K562 (cell line): ENCODE data around the gene PRRC2A. TPM values are rescaled to one million over a fixed set of nuclear protein-coding genes. Genes with fewer than 3 reads are reported as not detected.
A peak's percentile ranks its signal among the peaks of the same experiment; 100 is the strongest.

Experiments
- DMBX1 ChIP-seq: fragments of 250-450 bp; sonication (Bioruptor Pico); IDR thresholded peaks from 2 replicates; pipeline ENCODE4 v1.8.0; 2022; ENCODE audit warnings: inconsistent platforms, mild to moderate bottlenecking, moderate library complexity, borderline replicate concordance
- ELF2 ChIP-seq: fragments of 250-450 bp; sonication (Bioruptor Pico); IDR thresholded peaks from 2 replicates; pipeline ENCODE4 v1.5.0; 2021; ENCODE audit warnings: mild to moderate bottlenecking
- FOXA1 ChIP-seq: fragments of 450-650 bp; IDR thresholded peaks from 2 replicates; pipeline ENCODE4 v1.6.1; 2016; ENCODE audit warnings: mild to moderate bottlenecking, borderline replicate concordance
- HDGF ChIP-seq: fragments of 450-650 bp; IDR thresholded peaks from 2 replicates; pipeline ENCODE4 v1.6.1; 2016
- ILK ChIP-seq: fragments of 450-650 bp; IDR thresholded peaks from 2 replicates; pipeline ENCODE4 v1.6.1; 2016; ENCODE audit warnings: missing genetic modification characterization, low read depth, mild to moderate bottlenecking, missing compliant biosample characterization, moderate library complexity, borderline replicate concordance
- JUN ChIP-seq, 2 experiments: sonication (generic) in 1 of 2; formaldehyde crosslinking in 1 of 2; IDR thresholded peaks; 2 replicates each; pipeline versions ENCODE4 v1.6.1 to v1.8.0; 2012 to 2022; ENCODE audit warnings: borderline replicate concordance in 2 of 2, mild to moderate bottlenecking in 2 of 2, improper control_type of control experiment in 1 of 2, low read depth in 1 of 2, low read length in 1 of 2, missing genetic modification reagents in 1 of 2
- POLR2A ChIP-seq: fragments of 450-650 bp; conservative IDR thresholded peaks from 2 replicates; pipeline ENCODE4 v1.6.1; 2016
- RFX5 ChIP-seq: IDR thresholded peaks from 2 replicates; pipeline ENCODE4 v1.6.1; 2011; ENCODE audit warnings: low read depth, mild to moderate bottlenecking, improper control_type of control experiment, low read length
- SMARCA5 ChIP-seq: fragments of 450-650 bp; IDR thresholded peaks from 2 replicates; pipeline ENCODE4 v1.6.1; 2016
- TAF15 ChIP-seq: fragments of 200-400 bp; formaldehyde crosslinking; IDR thresholded peaks from 2 replicates; pipeline ENCODE4 v1.6.1; 2017; ENCODE audit warnings: mild to moderate bottlenecking, low read depth, low read length, moderate library complexity
- TFAM ChIP-seq: fragments of 250-450 bp; sonication (Bioruptor Pico); conservative IDR thresholded peaks from 2 replicates; pipeline ENCODE4 v1.5.0; 2021; ENCODE audit warnings: mild to moderate bottlenecking, moderate library complexity
- ZFP30 ChIP-seq: fragments of 250-450 bp; sonication (Bioruptor Pico); IDR thresholded peaks from 2 replicates; pipeline ENCODE4 v1.8.0; 2022; ENCODE audit warnings: moderate library complexity, mild to moderate bottlenecking, inconsistent platforms, borderline replicate concordance
- ZNF707 ChIP-seq: fragments of 250-450 bp; sonication (Bioruptor Pico); conservative IDR thresholded peaks from 2 replicates; pipeline ENCODE4 v1.8.0; 2022; ENCODE audit warnings: inconsistent platforms, mild to moderate bottlenecking, moderate library complexity
- ZSCAN29 ChIP-seq: fragments of 450-650 bp; IDR thresholded peaks from 2 replicates; pipeline ENCODE4 v1.6.1; 2017
- polyA plus RNA-seq, 8 experiments: library from polyadenylated mRNA; depleted of rRNA in 4 of 8; stranded (reverse) in 5 of 8; unstranded in 3 of 8; fragments of >200 nt; fragmentation: Nextera tagmentation in 2 of 8; fragmentation: Illumina TruSeq in 1 of 8; extraction: Ambion mirVana in 2 of 8; extraction: Trizol in 1 of 8; gene quantifications; 2 replicates each; pipeline versions ENCODE4 v1.2.1 to v1.2.3, GENCODE V29; 2011 to 2014; ENCODE audit warnings: inconsistent platforms in 1 of 8, missing spikeins in 1 of 8
- total RNA-seq, 7 experiments: library from RNA; depleted of rRNA in 6 of 7; stranded (reverse); fragments of >200 nt in 6 of 7; fragmentation: Illumina TruSeq in 2 of 7; extraction: Trizol in 2 of 7; gene quantifications; 2 replicates each; pipeline versions ENCODE4 v1.2.1 to v1.2.3, GENCODE V29; 2011 to 2021; ENCODE audit warnings: low replicate concordance in 1 of 7
- TF ChIP-seq, protein P1 (sequence below): fragments of 450-650 bp; IDR thresholded peaks from 2 replicates; pipeline ENCODE4 v1.6.1; 2016; ENCODE audit warnings: antibody characterized with exemption
- TF ChIP-seq, protein P2 (sequence below): fragments of 450-650 bp; IDR thresholded peaks from 2 replicates; pipeline ENCODE4 v1.6.1; 2016; ENCODE audit warnings: low read depth
- TF ChIP-seq, protein P3 (sequence below): sonication (generic); formaldehyde crosslinking; IDR thresholded peaks from 2 replicates; pipeline ENCODE4 v1.8.0; 2022; ENCODE audit warnings: mild to moderate bottlenecking, low read depth, missing genetic modification reagents
- TF ChIP-seq, protein P4 (sequence below): IDR thresholded peaks from 2 replicates; pipeline ENCODE4 v1.6.1; 2016; ENCODE audit warnings: missing genetic modification characterization, missing compliant biosample characterization

The PRRC2A gene
- total and polyA plus RNA-seq, 9 of the 15 experiments (the other 6 are each of a cell fraction or from before 2014, with no cell fraction given), result 1.0 to 332 (median 63.0) TPM

DNA sequence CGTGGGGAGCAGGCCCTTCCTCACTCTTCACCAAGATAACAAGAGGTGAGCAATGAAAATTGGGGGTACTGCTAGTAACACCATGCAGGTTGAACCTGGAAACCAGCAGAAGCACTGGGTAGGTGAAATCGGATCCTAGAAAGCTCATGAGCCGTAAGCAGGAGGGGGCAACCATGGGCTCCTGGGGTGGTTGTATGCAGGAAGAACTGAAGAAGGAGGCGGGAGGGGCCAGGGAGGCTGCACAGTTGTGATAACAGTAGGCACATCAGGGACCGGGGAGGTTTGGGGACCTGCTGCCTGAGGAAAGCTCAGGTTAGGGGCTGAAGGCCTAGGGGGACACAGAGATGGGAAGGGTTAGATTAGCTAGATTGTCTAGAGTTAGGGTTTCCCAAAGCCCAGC lies 66.0 kb downstream of the PRRC2A start (continued):
- TF ChIP-seq, protein P1, sequence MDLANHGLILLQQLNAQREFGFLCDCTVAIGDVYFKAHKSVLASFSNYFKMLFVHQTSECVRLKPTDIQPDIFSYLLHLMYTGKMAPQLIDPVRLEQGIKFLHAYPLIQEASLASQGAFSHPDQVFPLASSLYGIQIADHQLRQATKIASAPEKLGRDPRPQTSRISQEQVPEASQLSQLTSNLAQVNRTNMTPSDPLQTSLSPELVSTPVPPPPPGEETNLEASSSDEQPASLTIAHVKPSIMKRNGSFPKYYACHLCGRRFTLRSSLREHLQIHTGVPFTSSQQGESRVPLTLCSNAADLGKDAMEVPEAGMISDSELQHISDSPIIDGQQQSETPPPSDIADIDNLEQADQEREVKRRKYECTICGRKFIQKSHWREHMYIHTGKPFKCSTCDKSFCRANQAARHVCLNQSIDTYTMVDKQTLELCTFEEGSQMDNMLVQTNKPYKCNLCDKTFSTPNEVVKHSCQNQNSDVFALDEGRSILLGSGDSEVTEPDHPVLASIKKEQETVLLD, result peak; percentile 51; the same call in 1 of the 2 replicates
- TF ChIP-seq RFX5, result no peak
- TF ChIP-seq ZSCAN29, result peak; percentile 53; the same call in 1 of the 2 replicates
- no peak for TF ChIP-seq ILK (tag)
- TF ChIP-seq, protein P2, sequence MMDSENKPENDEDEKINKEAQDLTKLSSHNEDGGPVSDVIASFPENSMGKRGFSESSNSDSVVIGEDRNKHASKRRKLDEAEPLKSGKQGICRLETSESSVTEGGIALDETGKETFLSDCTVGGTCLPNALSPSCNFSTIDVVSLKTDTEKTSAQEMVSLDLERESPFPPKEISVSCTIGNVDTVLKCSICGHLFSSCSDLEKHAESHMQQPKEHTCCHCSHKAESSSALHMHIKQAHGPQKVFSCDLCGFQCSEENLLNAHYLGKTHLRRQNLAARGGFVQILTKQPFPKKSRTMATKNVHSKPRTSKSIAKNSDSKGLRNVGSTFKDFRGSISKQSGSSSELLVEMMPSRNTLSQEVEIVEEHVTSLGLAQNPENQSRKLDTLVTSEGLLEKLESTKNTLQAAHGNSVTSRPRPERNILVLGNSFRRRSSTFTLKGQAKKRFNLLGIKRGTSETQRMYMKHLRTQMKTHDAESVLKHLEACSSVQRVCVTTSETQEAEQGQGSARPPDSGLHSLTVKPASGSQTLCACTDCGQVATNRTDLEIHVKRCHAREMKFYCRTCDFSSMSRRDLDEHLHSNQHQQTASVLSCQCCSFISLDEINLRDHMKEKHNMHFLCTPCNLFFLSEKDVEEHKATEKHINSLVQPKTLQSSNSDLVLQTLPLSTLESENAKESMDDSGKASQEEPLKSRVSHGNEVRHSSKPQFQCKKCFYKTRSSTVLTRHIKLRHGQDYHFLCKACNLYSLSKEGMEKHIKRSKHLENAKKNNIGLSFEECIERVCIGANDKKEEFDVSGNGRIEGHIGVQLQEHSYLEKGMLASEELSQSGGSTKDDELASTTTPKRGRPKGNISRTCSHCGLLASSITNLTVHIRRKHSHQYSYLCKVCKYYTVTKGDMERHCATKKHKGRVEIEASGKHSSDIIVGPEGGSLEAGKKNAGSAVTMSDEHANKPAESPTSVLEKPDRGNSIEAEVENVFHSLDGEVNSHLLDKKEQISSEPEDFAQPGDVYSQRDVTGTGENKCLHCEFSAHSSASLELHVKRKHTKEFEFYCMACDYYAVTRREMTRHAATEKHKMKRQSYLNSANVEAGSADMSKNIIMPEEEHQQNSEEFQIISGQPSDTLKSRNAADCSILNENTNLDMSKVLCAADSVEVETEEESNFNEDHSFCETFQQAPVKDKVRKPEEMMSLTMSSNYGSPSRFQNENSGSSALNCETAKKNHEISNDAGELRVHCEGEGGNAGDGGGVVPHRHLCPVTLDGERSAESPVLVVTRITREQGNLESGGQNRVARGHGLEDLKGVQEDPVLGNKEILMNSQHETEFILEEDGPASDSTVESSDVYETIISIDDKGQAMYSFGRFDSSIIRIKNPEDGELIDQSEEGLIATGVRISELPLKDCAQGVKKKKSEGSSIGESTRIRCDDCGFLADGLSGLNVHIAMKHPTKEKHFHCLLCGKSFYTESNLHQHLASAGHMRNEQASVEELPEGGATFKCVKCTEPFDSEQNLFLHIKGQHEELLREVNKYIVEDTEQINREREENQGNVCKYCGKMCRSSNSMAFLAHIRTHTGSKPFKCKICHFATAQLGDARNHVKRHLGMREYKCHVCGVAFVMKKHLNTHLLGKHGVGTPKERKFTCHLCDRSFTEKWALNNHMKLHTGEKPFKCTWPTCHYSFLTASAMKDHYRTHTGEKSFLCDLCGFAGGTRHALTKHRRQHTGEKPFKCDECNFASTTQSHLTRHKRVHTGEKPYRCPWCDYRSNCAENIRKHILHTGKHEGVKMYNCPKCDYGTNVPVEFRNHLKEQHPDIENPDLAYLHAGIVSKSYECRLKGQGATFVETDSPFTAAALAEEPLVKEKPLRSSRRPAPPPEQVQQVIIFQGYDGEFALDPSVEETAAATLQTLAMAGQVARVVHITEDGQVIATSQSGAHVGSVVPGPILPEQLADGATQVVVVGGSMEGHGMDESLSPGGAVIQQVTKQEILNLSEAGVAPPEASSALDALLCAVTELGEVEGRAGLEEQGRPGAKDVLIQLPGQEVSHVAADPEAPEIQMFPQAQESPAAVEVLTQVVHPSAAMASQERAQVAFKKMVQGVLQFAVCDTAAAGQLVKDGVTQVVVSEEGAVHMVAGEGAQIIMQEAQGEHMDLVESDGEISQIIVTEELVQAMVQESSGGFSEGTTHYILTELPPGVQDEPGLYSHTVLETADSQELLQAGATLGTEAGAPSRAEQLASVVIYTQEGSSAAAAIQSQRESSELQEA, result no peak
- TF ChIP-seq JUN (IDR thresholded peaks at IDR 0.05; ENCODE audit: borderline replicate concordance, low read depth, low read length), result no peak
- TF ChIP-seq JUN (CRISPR knock-in tag; IDR thresholded peaks at IDR 0.05; ENCODE audit: borderline replicate concordance), result no peak
- TF ChIP-seq, protein P3, sequence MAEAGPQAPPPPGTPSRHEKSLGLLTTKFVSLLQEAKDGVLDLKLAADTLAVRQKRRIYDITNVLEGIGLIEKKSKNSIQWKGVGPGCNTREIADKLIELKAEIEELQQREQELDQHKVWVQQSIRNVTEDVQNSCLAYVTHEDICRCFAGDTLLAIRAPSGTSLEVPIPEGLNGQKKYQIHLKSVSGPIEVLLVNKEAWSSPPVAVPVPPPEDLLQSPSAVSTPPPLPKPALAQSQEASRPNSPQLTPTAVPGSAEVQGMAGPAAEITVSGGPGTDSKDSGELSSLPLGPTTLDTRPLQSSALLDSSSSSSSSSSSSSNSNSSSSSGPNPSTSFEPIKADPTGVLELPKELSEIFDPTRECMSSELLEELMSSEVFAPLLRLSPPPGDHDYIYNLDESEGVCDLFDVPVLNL (CRISPR knock-in tag), result no peak
- no peak for TF ChIP-seq POLR2A
- no peak for TF ChIP-seq TAF15
- no peak for TF ChIP-seq ELF2 (CRISPR knock-in tag)
- no peak for TF ChIP-seq ZFP30 (CRISPR knock-in tag)
- no peak for TF ChIP-seq FOXA1
- TF ChIP-seq TFAM (CRISPR knock-in tag), result no peak
- TF ChIP-seq, protein P4, sequence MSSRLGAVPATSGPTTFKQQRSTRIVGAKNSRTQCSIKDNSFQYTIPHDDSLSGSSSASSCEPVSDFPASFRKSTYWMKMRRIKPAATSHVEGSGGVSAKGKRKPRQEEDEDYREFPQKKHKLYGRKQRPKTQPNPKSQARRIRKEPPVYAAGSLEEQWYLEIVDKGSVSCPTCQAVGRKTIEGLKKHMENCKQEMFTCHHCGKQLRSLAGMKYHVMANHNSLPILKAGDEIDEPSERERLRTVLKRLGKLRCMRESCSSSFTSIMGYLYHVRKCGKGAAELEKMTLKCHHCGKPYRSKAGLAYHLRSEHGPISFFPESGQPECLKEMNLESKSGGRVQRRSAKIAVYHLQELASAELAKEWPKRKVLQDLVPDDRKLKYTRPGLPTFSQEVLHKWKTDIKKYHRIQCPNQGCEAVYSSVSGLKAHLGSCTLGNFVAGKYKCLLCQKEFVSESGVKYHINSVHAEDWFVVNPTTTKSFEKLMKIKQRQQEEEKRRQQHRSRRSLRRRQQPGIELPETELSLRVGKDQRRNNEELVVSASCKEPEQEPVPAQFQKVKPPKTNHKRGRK (tag), result no peak
- TF ChIP-seq HDGF, result peak; percentile 97
- TF ChIP-seq SMARCA5, result no peak
- no peak for TF ChIP-seq ZNF707 (CRISPR knock-in tag)
- TF ChIP-seq DMBX1, result 0 out of 2 replicates have a peak, but pooled peaks have one; percentile 52
